Measurements from ENCODE around the gene ZFP3.
"Not testable (repeated sequence)": the region's sequence is repeated elsewhere in the genome, so short reads cannot be mapped to it uniquely, and the experiment has no call there.

Gene ZFP3

GRCh38 chr17:5139458-5139732, 61.1 kb downstream of the ZFP3 start:
- no peak for DNase-seq

- not testable (repeated sequence) for DNase-seq
These were observed 64.6 kb downstream of the ZFP3 start for GRCh38 chr17:5142877-5143276.
